K562 (cell line): ENCODE measurements around the gene RETN. TPM values are rescaled to one million over a fixed set of nuclear protein-coding genes. Genes with fewer than 3 reads are reported as not detected.

Experiments used
- CXXC5 ChIP-seq: fragments of 250-450 bp; sonication (Bioruptor Pico); IDR thresholded peaks from 2 replicates; pipeline ENCODE4 v1.8.0; 2022; ENCODE audit warnings: inconsistent platforms, mild to moderate bottlenecking, moderate library complexity
- DACH1 ChIP-seq: fragments of 450-650 bp; IDR thresholded peaks from 2 replicates; pipeline ENCODE4 v1.6.1; 2018; ENCODE audit not compliant: partially characterized antibody
- GTF2A2 ChIP-seq: IDR thresholded peaks from 2 replicates; pipeline ENCODE4 v1.6.1; 2016; ENCODE audit warnings: mild to moderate bottlenecking, missing genetic modification characterization, missing compliant biosample characterization
- JUND ChIP-seq, 2 experiments: IDR thresholded peaks; 2 replicates in 1 of 2; 3 replicates in 1 of 2; pipeline ENCODE4 v1.6.1; 2011; ENCODE audit warnings: borderline replicate concordance in 2 of 2, low read depth in 2 of 2, low read length in 2 of 2, improper control_type of control experiment in 1 of 2, missing biosample characterization in 1 of 2, missing genetic modification characterization in 1 of 2, missing genetic modification reagents in 1 of 2
- NR2C2 ChIP-seq, 2 experiments: fragments of 200-800 bp in 1 of 2; sonication (Bioruptor generic) in 1 of 2; sonication (generic) in 1 of 2; formaldehyde crosslinking in 1 of 2; IDR thresholded peaks; 2 replicates each; pipeline versions ENCODE4 v1.6.1 to v1.8.0; 2016 to 2022; ENCODE audit warnings: mild to moderate bottlenecking in 1 of 2, missing compliant biosample characterization in 1 of 2, missing genetic modification characterization in 1 of 2, missing genetic modification reagents in 1 of 2
- POLR2G ChIP-seq: fragments of 200-400 bp; formaldehyde crosslinking; IDR thresholded peaks from 2 replicates; pipeline ENCODE4 v1.6.1; 2017; ENCODE audit warnings: low read depth, mild to moderate bottlenecking, antibody characterized with exemption, low read length, moderate library complexity
- TBL1XR1 ChIP-seq, 2 experiments: IDR thresholded peaks; 2 replicates each; pipeline ENCODE4 v1.6.1; 2012; ENCODE audit warnings: improper control_type of control experiment in 2 of 2, low read length in 2 of 2, mild to moderate bottlenecking in 1 of 2
- TEAD4 ChIP-seq, 2 experiments: sonication (generic) in 1 of 2; formaldehyde crosslinking in 1 of 2; IDR thresholded peaks; 2 replicates each; pipeline versions ENCODE4 v1.6.1 to v1.8.0; 2012 to 2022; ENCODE audit warnings: borderline replicate concordance in 1 of 2, inconsistent platforms in 1 of 2, low read length in 1 of 2, mild to moderate bottlenecking in 1 of 2, missing genetic modification reagents in 1 of 2
- ZFP36 ChIP-seq: fragments of 150-350 bp; IDR thresholded peaks from 2 replicates; pipeline ENCODE4 v1.6.1; 2018; ENCODE audit warnings: low read length, low read depth; ENCODE audit not compliant: partially characterized antibody
- ZNF431 ChIP-seq: sonication (generic); formaldehyde crosslinking; IDR thresholded peaks from 2 replicates; pipeline ENCODE4 v1.8.0; 2022; ENCODE audit warnings: mild to moderate bottlenecking, missing genetic modification reagents
- ZNF717 ChIP-seq: fragments of 250-450 bp; sonication (Bioruptor Pico); IDR thresholded peaks from 2 replicates; pipeline ENCODE4 v1.5.0; 2021
- polyA plus RNA-seq, 8 experiments: library from polyadenylated mRNA; depleted of rRNA in 4 of 8; stranded (reverse) in 5 of 8; unstranded in 3 of 8; fragments of >200 nt; fragmentation: Nextera tagmentation in 2 of 8; fragmentation: Illumina TruSeq in 1 of 8; extraction: Ambion mirVana in 2 of 8; extraction: Trizol in 1 of 8; gene quantifications; 2 replicates each; pipeline versions ENCODE4 v1.2.1 to v1.2.3, GENCODE V29; 2011 to 2014; ENCODE audit warnings: inconsistent platforms in 1 of 8, missing spikeins in 1 of 8
- total RNA-seq, 7 experiments: library from RNA; depleted of rRNA in 6 of 7; stranded (reverse); fragments of >200 nt in 6 of 7; fragmentation: Illumina TruSeq in 2 of 7; extraction: Trizol in 2 of 7; gene quantifications; 2 replicates each; pipeline versions ENCODE4 v1.2.1 to v1.2.3, GENCODE V29; 2011 to 2021; ENCODE audit warnings: low replicate concordance in 1 of 7
- TF ChIP-seq, protein P1 (sequence below), 2 experiments: fragments of 450-650 bp; IDR thresholded peaks; 2 replicates each; pipeline ENCODE4 v1.6.1; 2016; ENCODE audit warnings: mild to moderate bottlenecking in 2 of 2, borderline replicate concordance in 1 of 2, low read depth in 1 of 2, moderate library complexity in 1 of 2
- TF ChIP-seq, protein P2 (sequence below): fragments of 450-650 bp; IDR thresholded peaks from 2 replicates; pipeline ENCODE4 v1.6.1; 2018; ENCODE audit warnings: mild to moderate bottlenecking, low read depth; ENCODE audit not compliant: partially characterized antibody
- TF ChIP-seq, protein P3 (sequence below): fragments of 450-650 bp; formaldehyde crosslinking; IDR thresholded peaks from 2 replicates; pipeline ENCODE4 v1.4.0; 2020; ENCODE audit warnings: mild to moderate bottlenecking, moderate library complexity

RETN gene
- total and polyA plus RNA-seq, 9 of the 15 experiments (the other 6 are each of a cell fraction or from before 2014, with no cell fraction given) = not detected

DNA sequence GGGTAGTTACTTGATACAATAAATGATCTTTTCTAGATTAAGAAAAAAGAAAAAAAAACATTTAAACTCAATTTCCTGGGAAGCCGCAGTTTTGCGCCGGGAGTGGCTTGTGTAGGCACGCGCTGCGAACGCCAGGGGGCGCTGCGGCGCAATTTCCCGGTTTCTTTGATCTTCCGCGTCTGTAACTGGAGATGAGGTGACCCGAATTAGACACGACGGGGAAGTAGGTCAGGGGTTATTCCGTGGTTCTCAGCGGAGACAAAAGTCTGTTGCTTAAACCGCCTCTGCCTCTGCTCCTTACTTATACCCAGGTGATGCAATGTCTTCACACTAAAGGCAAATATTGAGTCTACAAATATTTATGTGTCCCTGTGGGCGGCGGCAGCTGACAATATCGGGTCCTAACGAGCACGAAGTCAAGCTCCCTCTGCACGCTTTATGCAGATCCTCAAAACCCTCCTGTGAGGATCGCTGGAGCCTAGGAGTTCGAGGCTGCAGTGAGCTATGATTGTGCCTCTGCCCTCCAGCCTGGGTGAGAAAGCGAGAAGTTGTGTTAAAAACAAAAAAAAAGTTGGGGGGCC is 16.7 kb upstream of the RETN start (continued):
- TF ChIP-seq POLR2G (no peak), JUND (IDR thresholded peaks at IDR 0.05; ENCODE audit: borderline replicate concordance, low read depth, low read length) (peak; percentile 75), JUND (tag; IDR thresholded peaks at IDR 0.05; ENCODE audit: borderline replicate concordance, low read depth, low read length) (peak; percentile 70; the same call in 1 of the 3 replicates), DACH1 (peak; percentile 46), ZFP36 (peak; percentile 4), ZNF431 (CRISPR knock-in tag) (0 out of 2 replicates have a peak, but pooled peaks have one; percentile 18), GTF2A2 (tag) (no peak), TBL1XR1 (IDR thresholded peaks at IDR 0.05; ENCODE audit: low read length in 2 of 2) (peak in 1 of 2 experiments; percentile 84; a peak in 1 of 4 replicates), TEAD4 (IDR thresholded peaks at IDR 0.05; ENCODE audit: low read length) (peak; percentile 38; the same call in 1 of the 2 replicates), TEAD4 (CRISPR knock-in tag; IDR thresholded peaks at IDR 0.05; ENCODE audit: borderline replicate concordance) (no peak), ZNF717 (CRISPR knock-in tag) (no peak), NR2C2 (CRISPR knock-in tag; IDR thresholded peaks at IDR 0.05) (peak; percentile 81), NR2C2 (tag; IDR thresholded peaks at IDR 0.05) (peak; percentile 95), CXXC5 (CRISPR knock-in tag) (peak; percentile 92)
- TF ChIP-seq, protein P1, sequence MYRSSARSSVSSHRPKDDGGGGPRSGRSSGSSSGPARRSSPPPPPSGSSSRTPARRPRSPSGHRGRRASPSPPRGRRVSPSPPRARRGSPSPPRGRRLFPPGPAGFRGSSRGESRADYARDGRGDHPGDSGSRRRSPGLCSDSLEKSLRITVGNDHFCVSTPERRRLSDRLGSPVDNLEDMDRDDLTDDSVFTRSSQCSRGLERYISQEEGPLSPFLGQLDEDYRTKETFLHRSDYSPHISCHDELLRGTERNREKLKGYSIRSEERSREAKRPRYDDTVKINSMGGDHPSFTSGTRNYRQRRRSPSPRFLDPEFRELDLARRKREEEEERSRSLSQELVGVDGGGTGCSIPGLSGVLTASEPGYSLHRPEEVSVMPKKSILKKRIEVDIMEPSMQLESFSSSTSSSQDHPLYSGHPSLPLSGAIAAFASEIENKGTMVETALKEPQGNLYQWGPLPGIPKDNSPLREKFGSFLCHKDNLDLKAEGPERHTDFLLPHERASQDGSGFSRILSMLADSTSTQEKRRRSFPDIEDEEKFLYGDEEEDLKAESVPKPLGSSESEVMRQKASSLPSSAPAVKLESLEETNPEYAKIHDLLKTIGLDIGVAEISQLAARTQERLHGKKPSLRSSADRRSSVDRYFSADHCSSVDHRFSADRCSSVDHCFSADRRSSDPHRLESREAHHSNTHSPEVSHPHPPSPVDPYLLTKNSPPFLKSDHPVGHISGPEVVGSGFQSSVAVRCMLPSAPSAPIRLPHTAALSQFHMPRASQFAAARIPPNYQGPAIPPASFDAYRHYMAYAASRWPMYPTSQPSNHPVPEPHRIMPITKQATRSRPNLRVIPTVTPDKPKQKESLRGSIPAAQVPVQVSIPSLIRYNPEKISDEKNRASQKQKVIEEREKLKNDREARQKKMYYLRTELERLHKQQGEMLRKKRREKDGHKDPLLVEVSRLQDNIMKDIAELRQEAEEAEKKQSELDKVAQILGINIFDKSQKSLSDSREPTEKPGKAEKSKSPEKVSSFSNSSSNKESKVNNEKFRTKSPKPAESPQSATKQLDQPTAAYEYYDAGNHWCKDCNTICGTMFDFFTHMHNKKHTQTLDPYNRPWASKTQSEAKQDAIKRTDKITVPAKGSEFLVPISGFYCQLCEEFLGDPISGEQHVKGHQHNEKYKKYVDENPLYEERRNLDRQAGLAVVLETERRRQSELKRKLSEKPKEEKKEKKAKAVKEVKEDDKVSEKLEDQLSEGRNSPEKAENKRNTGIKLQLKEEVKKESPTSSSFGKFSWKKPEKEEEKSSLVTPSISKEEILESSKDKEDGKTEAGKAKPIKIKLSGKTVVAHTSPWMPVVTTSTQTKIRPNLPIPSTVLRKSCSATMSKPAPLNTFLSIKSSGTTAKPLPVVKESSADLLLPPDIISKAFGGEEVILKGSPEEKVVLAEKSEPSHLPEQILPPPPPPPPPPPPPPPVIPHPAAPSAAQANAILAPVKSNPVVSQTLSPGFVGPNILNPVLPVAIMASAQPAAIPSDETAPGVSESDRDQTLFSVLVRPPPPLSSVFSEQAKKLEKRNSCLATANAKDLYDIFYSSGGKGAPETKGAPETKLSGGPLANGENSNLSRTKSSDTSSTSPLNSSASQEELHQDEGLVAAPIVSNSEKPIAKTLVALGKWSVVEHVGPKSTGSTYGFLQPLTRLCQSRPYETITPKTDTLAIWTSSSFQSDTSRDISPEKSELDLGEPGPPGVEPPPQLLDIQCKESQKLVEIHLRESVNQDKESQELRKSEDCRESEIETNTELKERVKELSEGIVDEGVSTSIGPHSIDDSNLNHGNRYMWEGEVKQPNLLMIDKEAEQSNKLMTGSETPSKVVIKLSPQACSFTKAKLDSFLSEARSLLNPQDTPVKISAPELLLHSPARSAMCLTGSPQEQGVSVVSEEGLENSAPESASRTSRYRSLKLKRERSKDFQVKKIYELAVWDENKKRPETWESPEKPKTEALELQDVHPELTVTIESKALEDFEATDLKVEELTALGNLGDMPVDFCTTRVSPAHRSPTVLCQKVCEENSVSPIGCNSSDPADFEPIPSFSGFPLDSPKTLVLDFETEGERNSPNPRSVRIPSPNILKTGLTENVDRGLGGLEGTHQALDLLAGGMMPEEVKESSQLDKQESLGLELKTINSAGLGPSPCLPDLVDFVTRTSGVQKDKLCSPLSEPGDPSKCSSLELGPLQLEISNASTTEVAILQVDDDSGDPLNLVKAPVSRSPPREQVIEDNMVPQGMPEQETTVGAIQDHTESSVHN (IDR thresholded peaks at IDR 0.05; ENCODE audit: borderline replicate concordance in 1 of 2, low read depth in 1 of 2) = 0 out of 4 replicates have a peak, but pooled peaks of 1 of the 2 experiments have one; percentile 36
- TF ChIP-seq, protein P2, sequence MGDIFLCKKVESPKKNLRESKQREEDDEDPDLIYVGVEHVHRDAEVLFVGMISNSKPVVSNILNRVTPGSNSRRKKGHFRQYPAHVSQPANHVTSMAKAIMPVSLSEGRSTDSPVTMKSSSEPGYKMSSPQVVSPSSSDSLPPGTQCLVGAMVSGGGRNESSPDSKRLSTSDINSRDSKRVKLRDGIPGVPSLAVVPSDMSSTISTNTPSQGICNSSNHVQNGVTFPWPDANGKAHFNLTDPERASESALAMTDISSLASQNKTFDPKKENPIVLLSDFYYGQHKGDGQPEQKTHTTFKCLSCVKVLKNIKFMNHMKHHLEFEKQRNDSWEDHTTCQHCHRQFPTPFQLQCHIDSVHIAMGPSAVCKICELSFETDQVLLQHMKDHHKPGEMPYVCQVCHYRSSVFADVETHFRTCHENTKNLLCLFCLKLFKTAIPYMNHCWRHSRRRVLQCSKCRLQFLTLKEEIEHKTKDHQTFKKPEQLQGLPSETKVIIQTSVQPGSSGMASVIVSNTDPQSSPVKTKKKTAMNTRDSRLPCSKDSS = no peak
- TF ChIP-seq, protein P3, sequence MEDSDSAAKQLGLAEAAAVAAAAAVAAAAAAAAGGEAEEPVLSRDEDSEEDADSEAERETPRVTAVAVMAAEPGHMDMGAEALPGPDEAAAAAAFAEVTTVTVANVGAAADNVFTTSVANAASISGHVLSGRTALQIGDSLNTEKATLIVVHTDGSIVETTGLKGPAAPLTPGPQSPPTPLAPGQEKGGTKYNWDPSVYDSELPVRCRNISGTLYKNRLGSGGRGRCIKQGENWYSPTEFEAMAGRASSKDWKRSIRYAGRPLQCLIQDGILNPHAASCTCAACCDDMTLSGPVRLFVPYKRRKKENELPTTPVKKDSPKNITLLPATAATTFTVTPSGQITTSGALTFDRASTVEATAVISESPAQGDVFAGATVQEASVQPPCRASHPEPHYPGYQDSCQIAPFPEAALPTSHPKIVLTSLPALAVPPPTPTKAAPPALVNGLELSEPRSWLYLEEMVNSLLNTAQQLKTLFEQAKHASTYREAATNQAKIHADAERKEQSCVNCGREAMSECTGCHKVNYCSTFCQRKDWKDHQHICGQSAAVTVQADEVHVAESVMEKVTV (CRISPR knock-in tag) = peak; percentile 44; the same call in 1 of the 2 replicates
